Measurements from ENCODE around the gene ACTA1. TPM values are rescaled to one million over a fixed set of nuclear protein-coding genes. Genes with fewer than 3 reads are reported as not detected.

Gene ACTA1
- polyA plus RNA-seq, 1 donor from 2014 or later = 1.0 TPM

GRCh38 chr1:229470406-229471043 is 36.6 kb upstream of the ACTA1 start:
- H3K27me3 ChIP-seq (ENCODE audit: insufficient read depth, low read depth, low read length) = no peaks in the 10 kb centered on the region
- no peaks in the 10 kb centered on the region for H3K9me3 ChIP-seq (ENCODE audit: low read length)
- H3K36me3 ChIP-seq (ENCODE audit: insufficient read depth, low read length) = no peaks in the 10 kb centered on the region

GRCh38 chr1:229466887-229467286 is 33.0 kb upstream of the ACTA1 start:
- Histone ChIP-seq H2AFZ (ENCODE audit: low read depth, low read length) (no peak overlapping the region), H3K4me3 (ENCODE audit: low read length) (no peak overlapping the region), H3K27me3 (ENCODE audit: insufficient read depth, low read depth, low read length) (no peaks in the 10 kb centered on the region), H3K27ac (ENCODE audit: low read length) (no peak overlapping the region), H3K9me2 (ENCODE audit: insufficient read depth, low read length) (no peaks in the 10 kb centered on the region), H3K9ac (ENCODE audit: low read length) (no peak overlapping the region), H3K79me2 (replicated peaks; ENCODE audit: insufficient read depth, low read length) (no peaks in the 10 kb centered on the region), H3K4me2 (ENCODE audit: low read length) (no peak overlapping the region), H3K9me3 (ENCODE audit: low read length) (no peaks in the 10 kb centered on the region), H3F3A (ENCODE audit: insufficient read depth, low read length, poor library complexity, severe bottlenecking) (no peaks in the 10 kb centered on the region), H4K20me1 (ENCODE audit: insufficient read depth) (no peaks in the 10 kb centered on the region), H3K36me3 (ENCODE audit: insufficient read depth, low read length) (no peaks in the 10 kb centered on the region)
- TF ChIP-seq MXI1 (conservative IDR thresholded peaks at IDR 0.05; ENCODE audit: poor library complexity, severe bottlenecking) (no peak), TAF1 (IDR thresholded peaks at IDR 0.05; ENCODE audit: low read depth) (no peak), CTCF (IDR thresholded peaks at IDR 0.05; ENCODE audit: poor library complexity, severe bottlenecking) (no peak), REST (IDR thresholded peaks at IDR 0.05; ENCODE audit: borderline replicate concordance) (no peak), RAD21 (conservative IDR thresholded peaks at IDR 0.05) (no peak), POLR2AphosphoS5 (IDR thresholded peaks at IDR 0.05) (no peak)

More at GRCh38 chr1:229470406-229471043, 36.6 kb upstream of the ACTA1 start:
- no peaks in the 10 kb centered on the region for H4K20me1 ChIP-seq (ENCODE audit: insufficient read depth)
- no peaks in the 10 kb centered on the region for H3K79me2 ChIP-seq (replicated peaks; ENCODE audit: insufficient read depth, low read length)
- no peak overlapping the region for H3K4me2 ChIP-seq (ENCODE audit: low read length)
- H3K9me2 ChIP-seq (ENCODE audit: insufficient read depth, low read length) = no peaks in the 10 kb centered on the region
- H2AFZ ChIP-seq (ENCODE audit: low read depth, low read length) = no peak overlapping the region
- no peak for TF ChIP-seq MXI1 (conservative IDR thresholded peaks at IDR 0.05; ENCODE audit: poor library complexity, severe bottlenecking)
- TF ChIP-seq POLR2AphosphoS5 (IDR thresholded peaks at IDR 0.05) = no peak
- TF ChIP-seq SMC3 (conservative IDR thresholded peaks at IDR 0.05; ENCODE audit: poor library complexity) = no peak
- no peak for TF ChIP-seq REST (IDR thresholded peaks at IDR 0.05; ENCODE audit: borderline replicate concordance)
- no peak for TF ChIP-seq CTCF (IDR thresholded peaks at IDR 0.05; ENCODE audit: poor library complexity, severe bottlenecking)
- TF ChIP-seq EZH2 (IDR thresholded peaks at IDR 0.05; ENCODE audit: borderline replicate concordance, insufficient read depth, low read length, poor library complexity, severe bottlenecking) = no peak
- TF ChIP-seq RAD21 (conservative IDR thresholded peaks at IDR 0.05) = no peak
- no peak for TF ChIP-seq TAF1 (IDR thresholded peaks at IDR 0.05; ENCODE audit: low read depth)
- no peak for TF ChIP-seq EP300 (conservative IDR thresholded peaks at IDR 0.05; ENCODE audit: poor library complexity, severe bottlenecking)
- H3K9ac ChIP-seq (ENCODE audit: low read length) = no peak overlapping the region
- H3F3A ChIP-seq (ENCODE audit: insufficient read depth, low read length, poor library complexity, severe bottlenecking) = no peaks in the 10 kb centered on the region
- H3K4me3 ChIP-seq (ENCODE audit: low read length) = no peak overlapping the region
- H3K27ac ChIP-seq (ENCODE audit: low read length) = no peak overlapping the region

All from neural cell (in vitro differentiated cells).